H9 (cell line): ENCODE results near the gene MRM2. TPM values are rescaled to one million over a fixed set of nuclear protein-coding genes. Genes with fewer than 3 reads are reported as not detected.

Experiments
- DNase-seq: peaks from one replicate; pipeline ENCODE4 v3.0.0-alpha.2; 2017
- H2AFZ ChIP-seq: one replicate; pipeline ENCODE4 v1.6.1; 2013; ENCODE audit warnings: mild to moderate bottlenecking, low read length, control low read depth, moderate library complexity
- H2AK5ac ChIP-seq: 2 replicates; pipeline ENCODE4 v1.6.1; 2013; ENCODE audit warnings: low read length, control low read depth, mixed read lengths; ENCODE audit not compliant: insufficient read length
- H2BK120ac ChIP-seq: one replicate; pipeline ENCODE4 v1.6.1; 2013; ENCODE audit warnings: low read depth, mild to moderate bottlenecking, low read length, control low read depth, inconsistent platforms; ENCODE audit not compliant: poor library complexity, severe bottlenecking
- H2BK12ac ChIP-seq: 2 replicates; pipeline ENCODE4 v1.6.1; 2013; ENCODE audit warnings: low read length, control low read depth, mixed read lengths, low read depth; ENCODE audit not compliant: insufficient read length
- H2BK15ac ChIP-seq: 2 replicates; pipeline ENCODE4 v1.6.1; 2013; ENCODE audit warnings: low read depth, low read length, control low read depth
- H2BK20ac ChIP-seq: one replicate; pipeline ENCODE4 v1.6.1; 2013; ENCODE audit warnings: low read depth, mild to moderate bottlenecking, low read length, control low read depth, inconsistent platforms; ENCODE audit not compliant: poor library complexity, severe bottlenecking
- H2BK5ac ChIP-seq: 2 replicates; pipeline ENCODE4 v1.6.1; 2013; ENCODE audit warnings: low read length, control low read depth, mixed read lengths; ENCODE audit not compliant: insufficient read length
- H3K14ac ChIP-seq: 2 replicates; pipeline ENCODE4 v1.6.1; 2013; ENCODE audit warnings: low read length, control low read depth; ENCODE audit not compliant: insufficient read depth
- H3K18ac ChIP-seq: 2 replicates; pipeline ENCODE4 v1.6.1; 2013; ENCODE audit warnings: low read depth, mild to moderate bottlenecking, mixed read lengths, low read length, control low read depth; ENCODE audit not compliant: insufficient read length
- H3K23ac ChIP-seq: 2 replicates; pipeline ENCODE4 v1.6.1; 2013; ENCODE audit warnings: low read length, control low read depth, mixed read lengths, low read depth; ENCODE audit not compliant: insufficient read length
- H3K23me2 ChIP-seq: 2 replicates; pipeline ENCODE4 v1.6.1; 2013; ENCODE audit warnings: low read depth, mild to moderate bottlenecking, mixed read lengths, low read length, control low read depth; ENCODE audit not compliant: insufficient read length, poor library complexity, severe bottlenecking
- H3K27ac ChIP-seq: 2 replicates; pipeline ENCODE4 v1.5.1; 2013; ENCODE audit warnings: low read length, control low read depth, mixed read lengths, low read depth; ENCODE audit not compliant: insufficient read length
- H3K27me3 ChIP-seq: 2 replicates; pipeline ENCODE4 v1.6.1; 2013; ENCODE audit warnings: low read length, control low read depth, inconsistent platforms; ENCODE audit not compliant: insufficient read depth
- H3K4ac ChIP-seq: 2 replicates; pipeline ENCODE4 v1.6.1; 2013; ENCODE audit warnings: low read depth, mild to moderate bottlenecking, control low read depth, inconsistent platforms, low read length, moderate library complexity
- H3K4me1 ChIP-seq: 2 replicates; pipeline ENCODE4 v1.6.1; 2013; ENCODE audit warnings: low read length, control low read depth, inconsistent platforms; ENCODE audit not compliant: insufficient read depth
- H3K4me2 ChIP-seq: 2 replicates; pipeline ENCODE4 v1.6.1; 2013; ENCODE audit warnings: low read length, control low read depth, mixed read lengths; ENCODE audit not compliant: insufficient read length, insufficient read depth
- H3K56ac ChIP-seq: 2 replicates; pipeline ENCODE4 v1.6.1; 2013; ENCODE audit warnings: low read depth, mild to moderate bottlenecking, mixed read lengths, low read length, control low read depth; ENCODE audit not compliant: insufficient read length
- H3K79me1 ChIP-seq: 2 replicates; pipeline ENCODE4 v1.6.1; 2013; ENCODE audit warnings: low read depth, mild to moderate bottlenecking, moderate library complexity, low read length, control low read depth, inconsistent platforms; ENCODE audit not compliant: insufficient read depth, poor library complexity, severe bottlenecking
- H3K79me2 ChIP-seq: 2 replicates; pipeline ENCODE4 v1.6.1; 2013; ENCODE audit warnings: low read length, control low read depth, inconsistent platforms; ENCODE audit not compliant: insufficient read depth
- H3K9ac ChIP-seq: 2 replicates; pipeline ENCODE4 v1.6.1; 2013; ENCODE audit warnings: low read length, control low read depth, mixed read lengths; ENCODE audit not compliant: insufficient read length; ENCODE audit errors: extremely low read depth
- H3K9me3 ChIP-seq: one replicate; pipeline ENCODE4 v1.6.1; 2013; ENCODE audit warnings: low read depth, low read length, inconsistent platforms; ENCODE audit not compliant: control insufficient read depth
- H3T11ph ChIP-seq: one replicate; pipeline ENCODE4 v1.6.1; 2013; ENCODE audit warnings: mild to moderate bottlenecking, low read length, control low read depth, inconsistent platforms
- H4K20me1 ChIP-seq: one replicate; pipeline ENCODE4 v1.6.1; 2013; ENCODE audit not compliant: control insufficient read depth, insufficient read length, insufficient read depth
- H4K5ac ChIP-seq: 2 replicates; pipeline ENCODE4 v1.6.1; 2013; ENCODE audit warnings: low read depth, mild to moderate bottlenecking, mixed read lengths, low read length, control low read depth; ENCODE audit not compliant: insufficient read length
- H4K8ac ChIP-seq: replicated peaks from 2 replicates; pipeline ENCODE4 v1.6.1; 2013; ENCODE audit warnings: low read length, control low read depth, mixed read lengths, low read depth; ENCODE audit not compliant: insufficient read length
- H4K91ac ChIP-seq: 2 replicates; pipeline ENCODE4 v1.6.1; 2013; ENCODE audit warnings: low read depth, mild to moderate bottlenecking, moderate library complexity, mixed read lengths, low read length, control low read depth; ENCODE audit not compliant: insufficient read length
- H3K27ac Mint-ChIP-seq, 3 experiments: 2 replicates in 2 of 3; 3 replicates in 1 of 3; pipeline ENCODE4 v1.8.0; 2020 to 2021; ENCODE audit warnings: mixed read lengths in 3 of 3, mild to moderate bottlenecking in 1 of 3, moderate library complexity in 1 of 3
- H3K27me3 Mint-ChIP-seq: 2 replicates; pipeline ENCODE4 v1.8.0; 2021; ENCODE audit warnings: low read depth, mild to moderate bottlenecking, moderate library complexity, mixed read lengths
- H3K36me3 Mint-ChIP-seq, 3 experiments: 2 replicates in 2 of 3; 3 replicates in 1 of 3; pipeline ENCODE4 v1.8.0; 2020 to 2021; ENCODE audit warnings: low read depth in 3 of 3, mixed read lengths in 3 of 3; ENCODE audit not compliant: insufficient read depth in 1 of 3
- H3K4me1 Mint-ChIP-seq, 2 experiments: 2 replicates each; pipeline ENCODE4 v1.8.0; 2020; ENCODE audit warnings: mixed read lengths in 2 of 2
- H3K4me3 Mint-ChIP-seq, 2 experiments: 2 replicates in 1 of 2; 3 replicates in 1 of 2; pipeline ENCODE4 v1.8.0; 2020 to 2021; ENCODE audit warnings: mild to moderate bottlenecking in 2 of 2, mixed read lengths in 2 of 2, moderate library complexity in 1 of 2
- H3K9me3 Mint-ChIP-seq, 2 experiments: 2 replicates in 1 of 2; 3 replicates in 1 of 2; pipeline ENCODE4 v1.8.0; 2020; ENCODE audit warnings: mild to moderate bottlenecking in 2 of 2, mixed read lengths in 2 of 2, moderate library complexity in 1 of 2
- WGBS: extraction: QIAGEN DNeasy Blood & Tissue Kit; methylation state at CpG from one replicate; pipeline ENCODE4 v1.1.7; 2013; ENCODE audit warnings: missing lambda C conversion rate, low lambda C conversion rate, mixed read lengths; ENCODE audit not compliant: insufficient read length; ENCODE audit errors: extremely low coverage; 5-methylcytosine and 5-hydroxymethylcytosine counted together
- total RNA-seq: library from RNA; stranded (reverse); gene quantifications from 2 replicates; pipeline ENCODE4 v1.2.1, GENCODE V29; 2021
- TF ChIP-seq, protein P1 (sequence below): fragments of 200-600 bp; sonication (generic); conservative IDR thresholded peaks from 3 replicates; pipeline ENCODE4 v1.8.0; 2021; ENCODE audit warnings: antibody characterized with exemption, mild to moderate bottlenecking

The MRM2 gene
- total RNA-seq, 1 experiment from 2014 or later: 59.0 TPM

DNA sequence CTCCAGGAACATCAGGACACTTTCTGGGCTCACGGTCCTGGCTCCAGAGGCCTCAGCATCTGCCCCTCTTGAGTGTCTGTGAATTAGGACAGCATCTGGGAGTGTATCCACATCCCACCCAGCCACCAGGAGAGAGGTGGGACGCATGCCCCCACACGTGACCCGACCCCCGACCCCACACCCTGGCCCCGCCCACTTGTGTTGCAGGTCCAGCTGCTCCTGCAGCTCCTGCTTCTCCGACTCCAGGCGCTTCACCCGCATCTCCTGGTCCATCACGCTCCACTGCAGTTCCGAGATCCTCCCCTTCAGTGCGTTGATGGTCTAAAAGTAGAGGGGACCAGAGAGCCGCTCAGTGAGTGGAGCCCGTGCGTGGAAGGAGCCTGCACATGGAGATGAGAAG lies 22.9 kb downstream of the MRM2 start:
- TF ChIP-seq, protein P1, sequence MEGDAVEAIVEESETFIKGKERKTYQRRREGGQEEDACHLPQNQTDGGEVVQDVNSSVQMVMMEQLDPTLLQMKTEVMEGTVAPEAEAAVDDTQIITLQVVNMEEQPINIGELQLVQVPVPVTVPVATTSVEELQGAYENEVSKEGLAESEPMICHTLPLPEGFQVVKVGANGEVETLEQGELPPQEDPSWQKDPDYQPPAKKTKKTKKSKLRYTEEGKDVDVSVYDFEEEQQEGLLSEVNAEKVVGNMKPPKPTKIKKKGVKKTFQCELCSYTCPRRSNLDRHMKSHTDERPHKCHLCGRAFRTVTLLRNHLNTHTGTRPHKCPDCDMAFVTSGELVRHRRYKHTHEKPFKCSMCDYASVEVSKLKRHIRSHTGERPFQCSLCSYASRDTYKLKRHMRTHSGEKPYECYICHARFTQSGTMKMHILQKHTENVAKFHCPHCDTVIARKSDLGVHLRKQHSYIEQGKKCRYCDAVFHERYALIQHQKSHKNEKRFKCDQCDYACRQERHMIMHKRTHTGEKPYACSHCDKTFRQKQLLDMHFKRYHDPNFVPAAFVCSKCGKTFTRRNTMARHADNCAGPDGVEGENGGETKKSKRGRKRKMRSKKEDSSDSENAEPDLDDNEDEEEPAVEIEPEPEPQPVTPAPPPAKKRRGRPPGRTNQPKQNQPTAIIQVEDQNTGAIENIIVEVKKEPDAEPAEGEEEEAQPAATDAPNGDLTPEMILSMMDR: no peak
- Histone ChIP-seq H2AK5ac (no peak overlapping the region), H3K79me1 (peaks cover 1% of the 10 kb centered on the region), H4K5ac (no peak overlapping the region), H2BK15ac (no peak overlapping the region), H3K79me2 (no peaks in the 10 kb centered on the region), H3K27ac (no peak overlapping the region), H3K23ac (no peak overlapping the region), H4K20me1 (no peaks in the 10 kb centered on the region), H2BK12ac (no peak overlapping the region), H3K23me2 (no peaks in the 10 kb centered on the region), H2BK120ac (no peak overlapping the region), H3K4me2 (no peak overlapping the region), H4K91ac (no peak overlapping the region), H4K8ac (no peak overlapping the region), H2AFZ (no peak overlapping the region), H3K9ac (no peak overlapping the region), H3K18ac (no peak overlapping the region), H2BK5ac (no peak overlapping the region), H3K56ac (no peak overlapping the region), H3K14ac (no peak overlapping the region), H2BK20ac (no peak overlapping the region), H3K9me3 (no peaks in the 10 kb centered on the region), H3K4ac (no peak overlapping the region), H3T11ph (no peak overlapping the region), H3K4me1 (no peaks in the 10 kb centered on the region), H3K27me3 (no peaks in the 10 kb centered on the region)
- peaks cover 2% of the 10 kb centered on the region for H3K27me3 Mint-ChIP-seq
- WGBS: no CpG with 5 or more reads among the region's 15 CpGs
- peaks cover 0 to 2% of the 10 kb centered on the region in 2 experiments; a peak in 1 of 5 replicates for H3K9me3 Mint-ChIP-seq
- DNase-seq: no peak
- peaks cover 46 to 86% (median 79%) of the 10 kb centered on the region in 3 experiments; a peak in 6 of 7 replicates for H3K36me3 Mint-ChIP-seq
- H3K27ac Mint-ChIP-seq: no peak overlapping the region
- H3K4me3 Mint-ChIP-seq: no peak overlapping the region
- no peaks in the 10 kb centered on the region for H3K4me1 Mint-ChIP-seq
